HEK293T (cell line): Measurements from ENCODE around the gene FMN2.

Experiments
- ARNT ChIP-seq: fragments of 450-650 bp; IDR thresholded peaks from 2 replicates; pipeline ENCODE4 v1.6.1; 2017; ENCODE audit warnings: mild to moderate bottlenecking
- ELF4 ChIP-seq: fragments of 450-650 bp; IDR thresholded peaks from 2 replicates; pipeline ENCODE4 v1.6.1; 2017; ENCODE audit warnings: antibody characterized with exemption
- FOXA1 ChIP-seq: fragments of 450-650 bp; IDR thresholded peaks from 2 replicates; pipeline ENCODE4 v1.6.1; 2016; ENCODE audit warnings: mild to moderate bottlenecking
- FOXK2 ChIP-seq: fragments of 450-650 bp; IDR thresholded peaks from 2 replicates; pipeline ENCODE4 v1.6.1; 2016; ENCODE audit warnings: mild to moderate bottlenecking
- LEF1 ChIP-seq: fragments of 450-650 bp; IDR thresholded peaks from 2 replicates; pipeline ENCODE4 v1.6.1; 2017; ENCODE audit warnings: mild to moderate bottlenecking, borderline replicate concordance
- PKNOX1 ChIP-seq: fragments of 450-650 bp; IDR thresholded peaks from 2 replicates; pipeline ENCODE4 v1.6.1; 2016
- SP1 ChIP-seq: fragments of 450-650 bp; IDR thresholded peaks from 2 replicates; pipeline ENCODE4 v1.6.1; 2017
- TARDBP ChIP-seq: fragments of 450-650 bp; IDR thresholded peaks from 2 replicates; pipeline ENCODE4 v1.6.1; 2016

DNA sequence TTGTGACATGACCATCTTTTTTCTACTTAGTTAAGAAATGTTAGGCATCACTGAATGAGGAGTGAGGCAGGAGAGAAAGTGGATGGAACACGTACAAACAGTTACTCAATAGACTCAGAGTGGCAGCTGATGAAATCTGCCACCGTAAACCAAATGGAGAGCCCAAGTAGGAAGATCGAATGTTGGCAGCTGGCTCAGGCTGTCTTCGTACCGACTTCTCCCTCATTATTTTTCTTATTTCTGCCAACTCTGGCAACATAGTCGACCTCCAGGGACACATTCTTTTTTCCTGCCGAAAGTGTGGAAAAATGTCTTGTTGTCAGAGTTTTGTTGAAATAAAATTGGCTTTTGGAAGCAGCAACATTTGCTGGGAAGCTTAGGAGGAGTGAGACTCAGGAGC is 377.0 kb downstream of the FMN2 start:
- no peak for TF ChIP-seq TARDBP
- no peak for TF ChIP-seq ELF4
- no peak for TF ChIP-seq LEF1
- TF ChIP-seq FOXK2 = no peak
- no peak for TF ChIP-seq FOXA1
- TF ChIP-seq PKNOX1 = no peak
- no peak for TF ChIP-seq SP1
- no peak for TF ChIP-seq ARNT
